Measurements from ENCODE around the gene PDE8B.

Gene PDE8B, protein sequence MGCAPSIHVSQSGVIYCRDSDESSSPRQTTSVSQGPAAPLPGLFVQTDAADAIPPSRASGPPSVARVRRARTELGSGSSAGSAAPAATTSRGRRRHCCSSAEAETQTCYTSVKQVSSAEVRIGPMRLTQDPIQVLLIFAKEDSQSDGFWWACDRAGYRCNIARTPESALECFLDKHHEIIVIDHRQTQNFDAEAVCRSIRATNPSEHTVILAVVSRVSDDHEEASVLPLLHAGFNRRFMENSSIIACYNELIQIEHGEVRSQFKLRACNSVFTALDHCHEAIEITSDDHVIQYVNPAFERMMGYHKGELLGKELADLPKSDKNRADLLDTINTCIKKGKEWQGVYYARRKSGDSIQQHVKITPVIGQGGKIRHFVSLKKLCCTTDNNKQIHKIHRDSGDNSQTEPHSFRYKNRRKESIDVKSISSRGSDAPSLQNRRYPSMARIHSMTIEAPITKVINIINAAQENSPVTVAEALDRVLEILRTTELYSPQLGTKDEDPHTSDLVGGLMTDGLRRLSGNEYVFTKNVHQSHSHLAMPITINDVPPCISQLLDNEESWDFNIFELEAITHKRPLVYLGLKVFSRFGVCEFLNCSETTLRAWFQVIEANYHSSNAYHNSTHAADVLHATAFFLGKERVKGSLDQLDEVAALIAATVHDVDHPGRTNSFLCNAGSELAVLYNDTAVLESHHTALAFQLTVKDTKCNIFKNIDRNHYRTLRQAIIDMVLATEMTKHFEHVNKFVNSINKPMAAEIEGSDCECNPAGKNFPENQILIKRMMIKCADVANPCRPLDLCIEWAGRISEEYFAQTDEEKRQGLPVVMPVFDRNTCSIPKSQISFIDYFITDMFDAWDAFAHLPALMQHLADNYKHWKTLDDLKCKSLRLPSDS

DNA sequence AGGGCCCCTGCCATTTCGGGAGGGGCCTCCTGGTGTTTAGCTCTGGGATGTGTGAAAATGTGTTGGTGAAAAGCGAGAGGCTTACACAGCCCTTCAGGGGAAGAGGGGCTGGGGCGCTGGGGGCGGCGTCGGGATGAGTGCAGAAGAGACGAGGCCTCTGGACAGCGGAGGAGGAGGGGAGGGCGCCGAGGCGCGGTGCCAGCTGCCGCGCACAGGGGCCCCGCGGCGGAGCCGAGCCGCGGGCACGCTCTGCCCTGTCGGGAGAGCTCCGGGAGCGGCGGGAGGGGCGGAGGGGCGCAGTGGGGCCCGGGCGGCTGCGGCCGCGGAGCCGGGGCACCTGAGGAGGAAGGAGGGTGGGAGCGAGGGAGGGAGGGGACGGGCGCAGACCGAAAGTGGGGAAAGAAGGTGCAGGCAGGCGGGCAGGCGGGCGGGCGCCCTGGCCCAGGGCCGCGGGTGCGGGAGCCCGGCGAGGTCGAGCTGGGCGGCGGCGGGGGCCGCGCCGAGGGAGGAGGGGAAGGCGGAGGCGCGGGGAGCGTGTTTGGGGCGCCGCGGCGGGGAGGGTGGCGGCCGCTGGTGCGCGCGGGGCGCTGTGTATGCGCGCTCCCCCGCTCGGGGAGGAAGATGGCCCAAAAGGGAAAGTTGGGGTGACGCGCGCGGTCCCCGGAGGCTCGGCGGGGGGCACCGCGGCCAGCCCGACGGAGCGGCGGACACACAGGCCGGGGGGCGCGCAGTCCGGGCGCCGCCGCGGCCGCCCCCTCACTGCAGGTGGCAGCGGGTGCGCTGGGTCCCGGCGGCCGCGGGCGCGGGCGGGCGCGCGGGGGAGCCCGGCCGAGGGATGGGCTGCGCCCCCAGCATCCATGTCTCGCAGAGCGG is at the start of gene PDE8B:
Gene PDE8B (plus strand): TSS at position 590 of the 873 bp plus-strand sequence. CDS start 246 bp downstream, at position 836.
- DNase-seq: no peak

DNA sequence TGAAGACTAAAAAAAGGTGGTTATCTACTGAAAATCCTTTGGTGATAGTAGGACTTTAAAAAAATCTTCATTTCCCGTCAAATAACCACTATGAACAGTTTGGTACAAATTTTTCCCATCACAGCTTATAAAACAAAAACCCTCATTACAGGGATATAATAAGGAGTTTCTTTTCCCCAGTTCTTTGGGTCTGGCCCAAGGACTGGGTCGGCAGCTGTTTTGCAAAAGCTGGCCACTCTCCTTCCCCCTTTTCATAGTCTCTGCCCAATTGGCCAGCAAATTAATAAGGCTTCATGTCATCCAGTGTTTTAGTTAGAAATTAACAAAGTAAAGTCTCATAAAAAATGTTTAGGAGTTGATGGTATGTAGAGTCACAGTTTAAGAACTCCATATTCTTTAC is 47.0 kb upstream of the PDE8B start:
- DNase-seq: no peak

DNA sequence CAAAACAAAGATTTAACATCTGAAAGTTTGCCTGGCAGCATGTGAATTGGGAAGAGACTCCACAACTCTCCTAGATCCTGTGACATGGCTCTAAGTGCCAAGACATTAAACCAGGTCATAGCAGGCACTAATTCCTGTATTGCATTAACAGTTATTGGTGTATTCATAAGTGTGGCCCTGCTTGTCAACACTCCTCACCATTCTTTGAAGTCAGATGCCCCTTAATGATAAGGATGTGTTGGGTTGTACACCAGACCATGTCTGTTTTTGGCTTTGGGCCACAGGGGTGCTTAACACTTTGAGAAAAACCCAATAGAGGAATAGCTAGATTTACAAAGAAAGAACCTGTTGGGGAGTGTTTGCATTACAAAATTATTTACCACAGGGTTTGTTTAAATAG is 43.4 kb upstream of the PDE8B start:
- no peak for DNase-seq

DNA sequence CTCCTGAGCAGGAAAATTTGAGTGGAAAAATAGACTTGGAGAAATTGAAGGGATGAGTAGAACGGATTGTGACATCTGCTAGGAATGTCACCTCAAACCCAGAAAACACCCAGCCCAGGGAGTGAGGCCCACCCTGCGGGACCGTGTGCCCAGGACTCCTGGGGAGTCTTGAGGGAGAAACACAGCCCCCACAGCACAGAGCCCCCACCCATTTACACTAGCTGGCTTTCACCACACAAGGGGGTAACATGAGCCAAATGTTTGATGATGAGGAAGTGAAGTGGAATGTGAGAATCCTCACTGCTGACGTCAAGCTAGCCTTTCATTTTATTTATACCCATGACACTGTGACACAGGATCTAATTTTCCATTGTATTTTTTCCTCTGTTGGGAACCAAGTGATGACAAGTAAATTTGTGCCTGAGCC is 42.8 kb upstream of the PDE8B start:
- no peak for DNase-seq

DNA sequence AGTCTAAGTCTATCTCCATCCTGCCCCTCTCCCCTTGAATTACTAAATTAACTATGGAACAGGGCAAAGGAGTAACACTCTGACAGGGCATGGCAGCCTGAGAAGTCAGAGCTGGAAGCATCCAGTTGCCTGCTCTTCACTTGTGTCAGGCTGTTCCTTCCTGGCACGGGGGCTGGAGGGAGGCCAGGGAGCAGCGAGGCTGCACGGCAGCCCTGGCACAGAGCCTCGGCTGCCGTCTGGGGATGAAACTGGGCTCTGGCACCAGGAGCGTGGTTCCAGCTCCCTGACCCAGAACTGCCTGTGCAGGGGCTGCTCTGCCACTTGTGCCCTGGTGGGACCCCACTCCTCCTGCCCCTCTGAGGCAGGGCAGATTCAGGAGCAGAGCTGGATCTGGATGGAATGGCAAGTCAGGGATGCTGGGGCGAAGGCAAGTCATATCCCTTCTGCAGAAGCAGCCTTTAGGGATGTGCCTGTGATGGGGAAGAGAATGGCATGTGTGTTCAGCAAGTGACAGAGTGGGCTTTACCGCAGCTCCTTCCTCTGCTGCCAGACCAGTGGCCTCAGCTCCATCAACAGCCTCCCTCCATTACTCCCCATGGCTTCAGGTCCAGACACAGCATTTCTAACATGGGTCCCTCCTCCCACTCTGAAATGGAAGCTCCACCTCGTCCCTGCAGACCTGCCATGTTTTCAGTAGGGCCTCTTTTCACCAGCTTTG is 42.2 kb upstream of the PDE8B start:
- DNase-seq: no peak

DNA sequence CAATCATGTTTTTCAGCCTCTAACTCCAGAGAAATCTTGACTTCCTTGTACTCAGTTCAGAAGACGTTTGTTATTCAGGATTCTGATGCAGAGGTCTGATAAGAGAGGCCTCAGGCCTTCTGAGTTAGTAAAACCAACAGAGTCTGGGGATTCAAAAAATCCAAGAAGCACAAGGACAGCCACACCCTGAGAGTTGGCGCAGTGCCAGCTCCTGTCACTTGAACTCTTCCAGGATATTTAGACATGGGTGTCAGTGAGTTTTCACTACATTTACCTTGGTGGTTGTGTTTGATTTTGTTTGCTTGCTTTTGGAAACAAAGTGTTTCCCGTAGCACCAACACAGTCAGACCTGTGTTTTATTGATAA is 41.6 kb upstream of the PDE8B start:
- no peak for DNase-seq

DNA sequence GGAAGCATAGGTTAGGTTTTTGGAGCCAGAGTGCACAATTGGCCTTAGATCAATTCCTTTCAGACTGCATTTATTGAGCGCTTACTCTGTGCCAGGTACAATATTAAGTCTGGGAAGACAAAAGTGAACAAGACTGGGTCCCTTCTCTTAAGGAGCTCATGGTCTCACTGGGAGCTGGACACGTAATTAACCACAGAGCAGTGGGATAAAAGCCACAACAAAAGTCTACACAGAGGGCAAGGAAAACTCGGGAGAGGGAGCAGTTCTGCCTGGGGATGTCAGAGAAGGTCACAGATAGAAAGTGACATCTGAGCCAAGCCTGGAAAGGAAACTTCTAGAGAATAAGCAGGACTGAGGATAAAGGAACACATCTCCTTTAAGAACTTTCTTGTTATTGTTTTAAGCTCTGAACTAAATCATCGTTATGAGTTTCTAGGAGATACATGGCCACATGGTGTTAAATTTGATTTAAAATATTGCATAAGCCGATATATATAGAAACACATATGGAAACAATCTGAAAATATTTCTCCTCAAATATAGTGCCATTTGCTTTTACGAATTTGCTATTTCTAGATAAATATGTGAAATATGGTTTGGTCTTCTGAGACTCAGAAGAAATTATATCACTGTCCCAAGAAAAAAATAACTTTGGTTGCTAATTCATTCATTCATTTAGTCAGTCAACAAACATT is 40.1 kb upstream of the PDE8B start:
- no peak for DNase-seq

DNA sequence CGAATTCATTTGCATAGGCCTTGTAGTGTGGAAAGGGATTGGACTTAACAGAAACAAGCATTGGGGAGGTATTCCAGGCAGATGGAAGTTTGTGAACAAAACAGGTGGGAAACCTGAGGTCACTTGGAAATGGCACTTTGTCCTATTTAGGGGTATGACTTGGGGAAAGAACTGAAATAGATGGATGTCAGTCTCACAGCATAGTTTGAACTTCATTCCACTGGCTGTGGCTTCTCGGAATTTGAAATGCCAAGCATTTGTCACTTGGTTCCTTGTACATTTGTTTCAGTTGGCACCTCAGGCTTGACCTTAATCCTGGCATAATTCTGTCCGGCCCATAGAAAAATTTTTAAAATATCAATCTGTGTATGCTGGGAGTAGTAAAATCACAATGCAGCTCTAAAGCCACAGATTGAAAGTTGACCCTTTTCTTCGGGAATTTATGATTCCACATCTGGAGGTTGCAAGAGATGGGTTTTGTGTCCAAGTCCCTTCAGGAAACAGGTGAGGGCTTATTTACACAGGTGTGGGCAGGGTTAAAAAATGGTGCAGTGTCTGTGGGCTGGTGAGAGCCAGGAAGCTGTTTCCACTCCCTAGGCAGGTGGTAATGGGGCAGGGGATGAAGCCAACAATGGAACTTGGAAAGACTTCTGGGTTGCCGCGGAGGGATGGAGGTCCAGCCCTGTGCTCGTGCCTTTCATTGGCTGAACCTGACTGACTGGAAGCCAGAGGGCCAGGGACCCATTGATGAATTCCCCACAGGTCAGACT is 39.2 kb upstream of the PDE8B start:
- DNase-seq: no peak

DNA sequence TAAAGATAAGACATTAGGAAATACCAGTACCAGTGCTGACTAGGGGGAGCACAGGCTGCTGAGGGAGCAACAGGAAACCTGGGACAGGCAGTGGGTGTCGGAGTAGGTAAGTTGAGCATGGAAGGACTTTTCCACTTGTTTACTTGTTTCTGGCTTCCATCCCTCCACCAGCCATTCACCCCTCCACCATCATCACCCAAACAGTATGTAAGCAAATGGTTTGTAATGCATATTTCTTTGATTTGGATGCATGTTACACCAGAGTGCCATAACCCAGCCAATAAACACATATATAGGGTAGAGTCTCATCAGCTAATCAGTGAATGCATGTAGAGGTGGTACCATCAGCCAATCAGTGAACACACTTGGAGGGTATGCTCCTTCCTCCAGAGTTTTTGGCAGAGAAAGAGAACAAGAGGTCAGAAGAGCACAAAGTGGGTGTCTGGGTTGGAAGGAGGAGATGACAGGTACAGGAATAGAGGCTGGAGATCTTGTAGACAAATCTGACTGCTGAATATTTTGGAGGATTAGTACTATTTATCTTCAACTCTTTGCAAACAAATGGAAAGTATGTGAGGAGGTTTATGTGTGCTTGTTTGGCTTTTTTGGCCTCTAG is 37.7 kb upstream of the PDE8B start:
- no peak for DNase-seq

DNA sequence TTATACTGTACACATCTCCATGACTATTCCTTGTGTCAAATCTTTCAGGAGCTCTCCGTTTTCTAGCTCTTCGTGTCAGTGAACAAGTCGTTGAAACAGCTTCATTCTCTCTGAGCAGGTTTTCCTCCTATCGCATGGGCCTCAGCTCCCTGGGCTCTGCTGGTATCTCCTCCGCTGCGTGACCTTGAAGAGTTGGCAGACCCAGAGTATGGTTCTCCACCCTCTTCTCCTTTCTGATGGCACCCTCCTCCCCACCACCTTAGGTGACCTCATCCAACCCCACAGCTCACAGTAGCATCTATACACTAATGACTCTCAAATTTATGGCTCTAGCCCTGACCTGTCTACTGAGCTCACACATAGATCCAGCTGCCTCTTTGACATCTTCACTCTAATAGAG is 36.0 kb upstream of the PDE8B start:
- DNase-seq: no peak

DNA sequence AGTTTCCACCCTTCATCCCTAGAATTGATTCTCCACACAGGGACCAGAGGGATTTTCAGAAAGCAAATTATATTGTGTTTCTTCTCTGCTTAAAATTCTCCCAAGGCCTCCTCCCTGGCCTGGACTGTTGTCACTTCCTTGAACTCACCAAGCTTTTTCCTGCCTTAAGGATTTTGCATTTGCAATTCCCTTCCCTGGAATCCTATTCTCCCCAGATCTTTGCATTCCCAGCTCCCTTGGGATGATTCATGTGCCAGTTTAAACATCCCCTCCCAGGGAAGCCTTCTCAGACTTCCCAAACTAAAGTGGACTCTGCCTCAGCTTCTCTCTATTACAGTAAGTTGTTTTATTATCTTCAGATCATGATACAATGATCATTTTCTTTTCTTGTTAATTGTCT is 35.2 kb upstream of the PDE8B start:
- no peak for DNase-seq

DNA sequence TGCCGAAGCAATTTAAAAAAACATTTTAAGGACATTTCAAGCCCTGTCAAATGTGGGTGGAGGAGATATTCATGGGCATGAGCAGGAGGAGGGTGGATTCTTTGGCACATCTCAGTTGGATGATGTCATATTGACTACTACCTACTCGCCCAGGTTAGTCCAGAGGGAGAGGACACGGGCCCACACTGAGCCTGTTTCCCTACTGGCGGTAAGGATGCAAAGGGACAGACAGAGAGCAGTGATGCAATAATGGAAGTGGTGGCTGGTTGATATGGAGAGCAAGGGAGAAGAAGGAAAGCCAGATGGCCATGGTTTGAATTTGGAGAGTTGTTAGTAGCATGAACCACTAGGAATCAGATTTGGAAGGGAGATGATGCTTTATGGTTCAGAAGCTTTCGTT is 34.1 kb upstream of the PDE8B start:
- no peak for DNase-seq

DNA sequence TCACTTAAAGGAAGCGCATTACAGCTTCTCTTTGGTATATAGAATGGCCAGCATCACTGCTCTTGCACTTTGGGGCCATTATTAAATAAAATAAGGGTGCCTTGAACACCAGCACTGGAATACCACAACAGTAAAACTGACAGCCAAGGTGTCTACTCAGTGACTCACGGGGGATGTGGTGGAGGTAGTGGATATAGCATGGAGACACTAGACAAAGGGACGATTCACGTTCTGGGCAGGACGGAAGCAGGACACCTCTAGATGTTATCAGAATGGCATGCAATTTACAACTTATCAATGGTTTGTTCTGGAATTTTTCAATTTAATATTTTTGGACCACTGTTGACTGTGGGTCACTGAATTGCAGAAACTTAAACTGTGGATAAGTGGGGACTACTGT is 32.9 kb upstream of the PDE8B start:
- DNase-seq: no peak

DNA sequence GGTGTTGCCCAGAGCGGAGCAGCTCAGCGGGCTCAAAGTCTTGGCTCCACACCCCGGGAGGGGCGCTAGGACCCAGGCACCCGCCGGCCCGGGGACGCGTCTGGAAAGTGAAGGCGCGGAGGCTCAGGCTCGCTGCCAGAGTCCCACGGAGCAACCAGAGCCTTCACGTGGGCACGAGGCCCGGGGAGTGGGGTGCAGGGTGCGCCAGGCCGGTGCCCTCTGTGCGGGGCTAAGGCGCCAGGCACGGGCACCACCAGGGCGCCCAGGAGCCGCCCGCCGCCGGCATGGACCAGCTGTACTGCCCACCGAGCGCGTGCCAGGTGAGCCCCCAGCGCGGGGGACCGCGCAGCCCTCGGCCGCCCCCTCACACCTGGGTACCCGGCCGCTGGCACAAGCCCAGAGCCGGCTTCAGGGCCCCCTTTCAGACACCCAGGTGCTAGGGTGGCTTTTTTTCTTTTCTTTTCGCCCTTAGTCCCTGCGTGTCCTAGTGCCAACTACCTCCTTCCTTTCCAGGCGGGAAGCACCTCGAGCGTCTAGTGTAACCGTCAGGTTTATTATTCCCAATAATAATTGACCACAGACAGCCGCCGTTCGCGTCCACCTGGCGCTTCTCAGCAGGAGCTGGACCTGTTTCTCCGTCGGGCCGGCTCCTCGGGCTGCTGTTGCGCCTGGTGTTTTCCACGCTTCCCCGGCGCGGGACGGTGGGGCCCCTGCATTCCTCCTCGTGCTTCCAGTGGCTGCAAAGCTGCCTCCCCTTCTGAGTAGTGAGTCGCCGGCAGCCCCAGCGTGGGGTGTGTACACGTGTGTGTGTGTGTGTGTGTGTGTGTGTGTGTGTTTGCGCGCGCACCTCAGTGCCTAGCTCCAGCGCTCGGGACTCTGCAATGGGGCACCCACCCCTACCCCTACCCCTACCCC is 30.1 kb upstream of the PDE8B start:
- no peak for DNase-seq

DNA sequence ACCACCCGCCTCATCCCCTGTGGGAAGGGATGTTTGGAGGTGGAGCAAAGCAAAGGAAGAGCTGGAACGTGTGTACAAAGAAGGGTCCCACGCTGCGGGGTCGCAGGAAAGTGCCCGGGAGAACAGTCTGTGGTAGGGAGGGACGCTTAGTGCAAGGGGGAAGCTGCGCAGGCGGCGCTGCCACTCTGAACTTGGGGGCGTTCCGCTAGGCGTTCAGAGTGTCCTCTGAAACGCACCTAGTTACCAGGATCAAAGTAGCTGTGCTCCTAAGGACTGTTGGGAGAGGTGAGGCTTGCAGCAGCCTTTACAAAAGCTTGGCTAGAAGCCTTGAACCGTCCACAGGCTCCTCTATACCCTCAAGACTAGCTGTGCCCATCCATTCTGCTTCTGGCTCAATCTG is 29.3 kb upstream of the PDE8B start:
- DNase-seq: no peak

DNA sequence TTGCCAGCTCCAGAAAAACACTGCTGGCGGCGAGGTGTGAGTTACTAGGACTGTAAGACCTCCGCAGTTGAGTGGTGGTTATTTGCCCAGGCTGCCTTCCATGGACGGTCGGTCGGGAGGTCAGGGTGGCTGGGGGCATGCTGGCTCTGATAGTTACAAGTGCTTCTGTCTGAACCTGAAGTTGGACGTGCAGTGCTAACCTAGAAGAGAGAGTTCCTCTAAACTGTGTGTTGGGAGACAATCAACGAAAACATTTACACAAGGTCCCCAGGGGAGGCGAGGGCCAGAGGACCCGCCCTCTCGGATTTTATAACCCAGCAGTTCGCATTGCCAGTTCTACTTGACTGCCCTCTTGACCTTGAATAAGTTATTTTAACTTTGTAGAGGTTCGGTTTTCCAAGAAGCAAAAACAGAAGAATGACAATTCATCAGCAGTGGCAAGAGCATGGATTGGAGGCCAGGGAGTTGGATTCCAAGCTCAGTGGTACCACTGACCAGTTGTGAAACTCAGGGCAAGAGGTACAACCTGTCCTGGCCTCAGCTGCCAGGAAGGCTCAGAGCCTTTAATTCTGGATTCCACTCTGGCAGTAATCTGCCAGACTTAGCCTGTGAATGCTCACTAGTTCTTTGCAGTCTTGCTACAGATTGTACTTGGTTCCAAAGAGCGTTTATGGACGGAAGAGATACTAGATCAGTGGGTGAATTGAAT is 28.7 kb upstream of the PDE8B start:
- DNase-seq: no peak

DNA sequence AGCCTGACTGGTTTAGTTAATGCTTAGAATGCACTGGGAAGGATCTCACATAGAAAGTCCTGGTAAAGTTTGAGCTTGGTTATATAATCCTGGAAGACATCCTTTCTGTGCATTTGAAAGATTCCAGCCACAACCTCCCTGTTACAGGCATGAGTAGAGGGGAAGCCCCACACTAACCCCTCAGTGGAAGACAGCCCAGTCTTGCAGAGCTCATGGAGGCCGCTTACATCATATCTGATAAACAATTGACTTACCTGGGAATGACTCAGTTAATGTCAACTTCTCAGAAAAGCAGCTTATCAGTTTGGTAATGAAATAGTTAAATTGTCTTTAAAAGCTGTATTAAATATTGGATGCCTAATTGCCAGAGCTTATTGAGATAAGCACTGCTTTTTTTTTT is 28.1 kb upstream of the PDE8B start:
- no peak for DNase-seq

DNA sequence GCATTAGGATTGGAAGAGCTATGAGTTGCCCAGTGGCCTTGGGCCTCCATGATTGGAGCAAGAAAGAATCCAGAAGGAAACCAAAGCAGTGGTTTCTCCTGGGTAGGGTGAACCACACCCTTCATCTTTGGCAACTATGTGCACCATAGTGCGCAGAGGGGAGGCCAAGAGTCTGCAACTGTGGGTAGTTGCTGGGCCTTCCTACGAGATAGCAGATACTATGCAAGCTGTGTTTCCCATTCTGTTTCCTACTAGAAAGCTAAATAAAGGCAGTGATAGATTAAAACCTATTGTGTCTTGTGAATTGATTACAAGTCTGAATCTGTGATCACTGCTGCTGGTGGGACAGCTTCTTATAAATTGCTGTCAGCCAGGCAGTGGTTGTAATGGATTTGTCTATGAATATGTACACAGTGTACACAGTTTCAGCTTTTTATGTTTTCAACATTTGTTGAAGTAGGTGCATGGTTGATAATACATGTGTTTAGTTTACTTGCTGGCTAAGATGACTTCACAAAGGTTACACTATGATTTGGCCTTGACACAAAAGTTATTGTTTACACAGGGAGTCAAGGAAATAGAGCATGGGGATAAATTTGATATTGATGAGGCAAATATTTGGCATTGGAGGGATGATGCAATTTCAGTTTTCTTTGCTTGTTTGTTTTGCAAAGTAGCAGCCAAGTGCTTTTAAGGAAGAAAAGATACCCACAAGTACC is 23.7 kb upstream of the PDE8B start:
- no peak for DNase-seq

Data from activated CD4-positive, alpha-beta T cell treated with anti-CD3 and anti-CD28 coated beads, Interleukin-2, amount 50 U/mL, for 16 hours (primary cell).